ENCODE data around the gene ADAM12.

The ADAM12 gene

GRCh38 chr10:126387931-126388911 lies at the start of gene ADAM12:
Gene ADAM12, minus strand, starts transcription at chr10:126388477. Its CDS starts 332 bp downstream, at chr10:126388145.
- ChIA-PET CTCF (interaction anchor here (0.7 to 4.4 kb wide), 12 partner anchors 11 to 405 kb away, joined by 3 to 35 read pairs (median 4); no protein-coding TSS in a partner anchor), POLR2A (interaction anchor here (0.6 to 1.0 kb wide), 5 partner anchors 70 to 187 kb away, joined by 3 to 4 read pairs (median 3); no protein-coding TSS in a partner anchor)
- H3K4me3 ChIP-seq (ENCODE audit: low read depth, low read length) = peak within 1 kb of the TSS; percentile 81
- no peak for DNase-seq (ENCODE audit: low read depth, low spot score)
- TF ChIP-seq CTCF (IDR thresholded peaks at IDR 0.05; ENCODE audit: insufficient read depth, low read length, missing control alignments) = no peak

- ChIA-PET POLR2A (no interaction called here), CTCF (no interaction called here)
- TF ChIP-seq CTCF (IDR thresholded peaks at IDR 0.05; ENCODE audit: insufficient read depth, low read length, missing control alignments) = no peak
- H3K4me3 ChIP-seq (ENCODE audit: low read depth, low read length) = no peak overlapping the region
- DNase-seq (ENCODE audit: low read depth, low spot score) = no peak
Observed at GRCh38 chr10:126437635-126438406, 49.5 kb upstream of the ADAM12 start.

- CTCF ChIA-PET = interaction anchor here (1.4 kb wide), 1 partner anchor 9 kb away, joined by 4 read pairs; no protein-coding TSS in a partner anchor
Observed at GRCh38 chr10:126434235-126434634, 46.0 kb upstream of the ADAM12 start.

GRCh38 chr10:126433351-126433750 lies 45.1 kb upstream of the ADAM12 start:
- no peak for DNase-seq (ENCODE audit: low read depth, low spot score)
- no peak for TF ChIP-seq CTCF (IDR thresholded peaks at IDR 0.05; ENCODE audit: insufficient read depth, low read length, missing control alignments)
- no peak overlapping the region for H3K4me3 ChIP-seq (ENCODE audit: low read depth, low read length)
- ChIA-PET POLR2A (no interaction called here), CTCF (interaction anchor here (0.9 to 1.4 kb wide), 2 partner anchors 8 to 20 kb away, joined by 3 to 4 read pairs; no protein-coding TSS in a partner anchor)

More at GRCh38 chr10:126434235-126434634, 46.0 kb upstream of the ADAM12 start:
- POLR2A ChIA-PET = no interaction called here
- no peak for TF ChIP-seq CTCF (IDR thresholded peaks at IDR 0.05; ENCODE audit: insufficient read depth, low read length, missing control alignments)
- no peak for DNase-seq (ENCODE audit: low read depth, low spot score)
- no peak overlapping the region for H3K4me3 ChIP-seq (ENCODE audit: low read depth, low read length)

GRCh38 chr10:126432507-126432906 lies 44.2 kb upstream of the ADAM12 start:
- no peak for DNase-seq (ENCODE audit: low read depth, low spot score)
- TF ChIP-seq CTCF (IDR thresholded peaks at IDR 0.05; ENCODE audit: insufficient read depth, low read length, missing control alignments) = no peak
- ChIA-PET POLR2A (no interaction called here), CTCF (interaction anchor here (0.9 kb wide), 1 partner anchor 19 kb away, joined by 3 read pairs; no protein-coding TSS in a partner anchor)
- no peak overlapping the region for H3K4me3 ChIP-seq (ENCODE audit: low read depth, low read length)

All from AG04449 (cell line).